Activated naive CD8-positive, alpha-beta T cell (primary cell): Measurements from ENCODE around the gene L3MBTL2.
A peak's percentile ranks its signal among the peaks of the same experiment; 100 is the strongest.

Source experiments
- H3K27ac Mint-ChIP-seq: one replicate; pipeline ENCODE4 v1.8.0; 2021; ENCODE audit warnings: mixed read lengths
- H3K27me3 Mint-ChIP-seq: one replicate; pipeline ENCODE4 v1.8.0; 2021; ENCODE audit warnings: mixed read lengths
- H3K36me3 Mint-ChIP-seq: one replicate; pipeline ENCODE4 v1.8.0; 2021; ENCODE audit warnings: mixed read lengths
- H3K4me1 Mint-ChIP-seq: one replicate; pipeline ENCODE4 v1.8.0; 2021; ENCODE audit warnings: low read depth, mixed read lengths
- H3K4me3 Mint-ChIP-seq: one replicate; pipeline ENCODE4 v1.8.0; 2021; ENCODE audit warnings: mild to moderate bottlenecking, mixed read lengths
- H3K9me3 Mint-ChIP-seq: one replicate; pipeline ENCODE4 v1.8.0; 2021; ENCODE audit warnings: low read depth, mixed read lengths

Gene L3MBTL2

DNA sequence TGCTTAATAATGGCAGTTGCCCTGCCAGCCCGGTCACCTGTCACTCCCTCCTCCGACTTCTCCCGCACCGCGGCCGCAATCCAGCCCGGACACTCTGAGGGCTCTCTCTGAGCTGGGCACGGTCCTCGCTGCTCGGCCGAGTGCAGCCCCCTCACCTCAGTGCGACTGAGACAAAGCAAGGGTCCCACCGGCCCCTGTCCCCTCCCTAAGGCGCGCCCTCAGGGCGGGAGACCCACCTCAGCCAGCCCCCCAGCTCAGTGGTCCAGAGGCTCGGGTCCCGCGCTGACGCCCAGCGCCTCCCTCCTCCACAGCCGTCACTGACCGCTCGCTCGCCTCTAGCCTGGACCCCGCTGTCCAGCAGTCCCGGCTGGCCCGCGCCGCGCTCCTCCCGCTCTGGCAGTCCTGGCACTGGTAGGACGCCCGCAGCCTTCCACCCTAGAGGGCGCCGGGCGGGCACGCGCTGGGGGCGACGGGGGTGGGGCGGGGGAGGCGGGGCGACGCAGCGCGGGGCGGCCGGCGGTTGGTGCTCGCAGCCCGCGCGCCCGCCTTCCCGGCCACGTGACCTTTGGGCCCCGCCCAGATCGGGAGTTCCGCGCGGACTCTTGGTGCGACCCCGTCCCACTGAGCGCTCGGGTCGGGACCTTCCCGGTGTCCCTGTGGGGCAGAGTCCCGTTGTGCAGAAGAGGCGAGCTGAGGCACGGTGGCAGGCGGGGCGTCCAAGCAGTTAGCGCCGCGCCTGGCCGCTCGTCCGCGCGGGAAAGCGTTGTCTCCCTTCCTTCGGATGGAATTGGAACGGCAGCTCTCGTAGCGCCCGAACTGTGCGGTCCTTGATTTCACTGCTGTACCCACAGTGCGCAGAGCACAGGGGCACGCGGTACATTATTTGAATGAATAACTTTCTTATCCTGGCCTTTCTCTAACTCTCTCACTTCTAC, 7.8 kb upstream of the L3MBTL2 start:
- no peaks in the 10 kb centered on the region for H3K9me3 Mint-ChIP-seq
- peaks cover 7% of the 10 kb centered on the region for H3K4me1 Mint-ChIP-seq
- no peaks in the 10 kb centered on the region for H3K27me3 Mint-ChIP-seq
- H3K27ac Mint-ChIP-seq = peak overlapping the region; percentile 35
- H3K4me3 Mint-ChIP-seq = peak overlapping the region; percentile 89
- H3K36me3 Mint-ChIP-seq = no peaks in the 10 kb centered on the region

GRCh38 chr22:41198027-41198580, 7.0 kb upstream of the L3MBTL2 start:
- Mint-ChIP-seq H3K4me1 (peaks cover 7% of the 10 kb centered on the region), H3K27me3 (no peaks in the 10 kb centered on the region), H3K27ac (peak overlapping the region; percentile 35)

GRCh38 chr22:41201141-41201540, 4.0 kb upstream of the L3MBTL2 start:
- no peak overlapping the region for H3K27ac Mint-ChIP-seq
- H3K27me3 Mint-ChIP-seq = peaks cover 3% of the 10 kb centered on the region
- no peak overlapping the region for H3K4me3 Mint-ChIP-seq
- no peaks in the 10 kb centered on the region for H3K36me3 Mint-ChIP-seq
- peaks cover 20% of the 10 kb centered on the region for H3K4me1 Mint-ChIP-seq
- no peaks in the 10 kb centered on the region for H3K9me3 Mint-ChIP-seq

More at GRCh38 chr22:41198027-41198580, 7.0 kb upstream of the L3MBTL2 start:
- H3K36me3 Mint-ChIP-seq = no peaks in the 10 kb centered on the region
- H3K9me3 Mint-ChIP-seq = no peaks in the 10 kb centered on the region
- H3K4me3 Mint-ChIP-seq = peak overlapping the region; percentile 89

DNA sequence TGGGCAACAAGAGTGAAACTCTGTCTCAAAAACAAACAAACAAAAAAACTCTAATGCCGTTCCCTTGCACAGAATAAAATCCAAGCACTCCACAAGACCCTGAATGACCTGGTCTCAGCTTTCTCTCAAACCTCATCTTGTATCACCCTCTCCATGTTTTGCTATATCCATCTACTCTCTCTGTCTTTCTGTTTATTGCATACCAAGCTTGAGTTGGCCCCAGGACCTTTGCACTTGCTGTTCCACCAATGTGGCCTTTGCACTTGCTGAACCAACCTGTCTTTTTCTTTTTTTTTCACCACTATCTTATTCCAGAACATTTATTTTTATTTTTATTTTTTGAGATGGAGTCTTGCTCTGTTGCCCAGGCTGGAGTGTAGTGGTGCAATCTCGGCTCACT, 2.0 kb upstream of the L3MBTL2 start:
- no peaks in the 10 kb centered on the region for H3K9me3 Mint-ChIP-seq
- no peak overlapping the region for H3K27ac Mint-ChIP-seq
- H3K27me3 Mint-ChIP-seq = peaks cover 3% of the 10 kb centered on the region
- H3K4me1 Mint-ChIP-seq = peaks cover 29% of the 10 kb centered on the region
- H3K36me3 Mint-ChIP-seq = no peaks in the 10 kb centered on the region
- no peak overlapping the region for H3K4me3 Mint-ChIP-seq

GRCh38 chr22:41204066-41204465, 1.0 kb upstream of the L3MBTL2 start:
- Mint-ChIP-seq H3K4me3 (peak overlapping the region; percentile 32), H3K9me3 (no peaks in the 10 kb centered on the region), H3K27ac (no peak overlapping the region)

GRCh38 chr22:41206719-41207118, 1.6 kb downstream of the L3MBTL2 start:
- Mint-ChIP-seq H3K4me1 (peaks cover 29% of the 10 kb centered on the region), H3K9me3 (no peaks in the 10 kb centered on the region), H3K27ac (no peak overlapping the region), H3K27me3 (peaks cover 3% of the 10 kb centered on the region), H3K36me3 (peaks cover 5% of the 10 kb centered on the region), H3K4me3 (peak overlapping the region; percentile 76)

More at GRCh38 chr22:41204066-41204465, 1.0 kb upstream of the L3MBTL2 start:
- H3K36me3 Mint-ChIP-seq = no peaks in the 10 kb centered on the region
- peaks cover 29% of the 10 kb centered on the region for H3K4me1 Mint-ChIP-seq
- peaks cover 3% of the 10 kb centered on the region for H3K27me3 Mint-ChIP-seq

- Mint-ChIP-seq H3K27me3 (no peaks in the 10 kb centered on the region), H3K27ac (no peak overlapping the region), H3K36me3 (peaks cover 13% of the 10 kb centered on the region), H3K4me3 (no peak overlapping the region), H3K4me1 (peaks cover 19% of the 10 kb centered on the region), H3K9me3 (no peaks in the 10 kb centered on the region)
Observed at GRCh38 chr22:41215409-41215808, 10.3 kb downstream of the L3MBTL2 start.

- peaks cover 11% of the 10 kb centered on the region for H3K36me3 Mint-ChIP-seq
- H3K4me1 Mint-ChIP-seq = peaks cover 19% of the 10 kb centered on the region
- H3K27me3 Mint-ChIP-seq = no peaks in the 10 kb centered on the region
- no peaks in the 10 kb centered on the region for H3K9me3 Mint-ChIP-seq
- H3K4me3 Mint-ChIP-seq = no peak overlapping the region
- H3K27ac Mint-ChIP-seq = no peak overlapping the region
Observed at GRCh38 chr22:41215926-41216325, 10.8 kb downstream of the L3MBTL2 start.

- H3K27ac Mint-ChIP-seq = no peak overlapping the region
- no peaks in the 10 kb centered on the region for H3K27me3 Mint-ChIP-seq
- no peaks in the 10 kb centered on the region for H3K9me3 Mint-ChIP-seq
- no peak overlapping the region for H3K4me3 Mint-ChIP-seq
- peaks cover 19% of the 10 kb centered on the region for H3K4me1 Mint-ChIP-seq
- peaks cover 11% of the 10 kb centered on the region for H3K36me3 Mint-ChIP-seq
Observed at GRCh38 chr22:41216984-41217383, 11.9 kb downstream of the L3MBTL2 start.

GRCh38 chr22:41217553-41218157, 12.5 kb downstream of the L3MBTL2 start:
- Mint-ChIP-seq H3K27ac (peak overlapping the region; percentile 64), H3K27me3 (no peaks in the 10 kb centered on the region), H3K4me3 (peak overlapping the region; percentile 44)

DNA sequence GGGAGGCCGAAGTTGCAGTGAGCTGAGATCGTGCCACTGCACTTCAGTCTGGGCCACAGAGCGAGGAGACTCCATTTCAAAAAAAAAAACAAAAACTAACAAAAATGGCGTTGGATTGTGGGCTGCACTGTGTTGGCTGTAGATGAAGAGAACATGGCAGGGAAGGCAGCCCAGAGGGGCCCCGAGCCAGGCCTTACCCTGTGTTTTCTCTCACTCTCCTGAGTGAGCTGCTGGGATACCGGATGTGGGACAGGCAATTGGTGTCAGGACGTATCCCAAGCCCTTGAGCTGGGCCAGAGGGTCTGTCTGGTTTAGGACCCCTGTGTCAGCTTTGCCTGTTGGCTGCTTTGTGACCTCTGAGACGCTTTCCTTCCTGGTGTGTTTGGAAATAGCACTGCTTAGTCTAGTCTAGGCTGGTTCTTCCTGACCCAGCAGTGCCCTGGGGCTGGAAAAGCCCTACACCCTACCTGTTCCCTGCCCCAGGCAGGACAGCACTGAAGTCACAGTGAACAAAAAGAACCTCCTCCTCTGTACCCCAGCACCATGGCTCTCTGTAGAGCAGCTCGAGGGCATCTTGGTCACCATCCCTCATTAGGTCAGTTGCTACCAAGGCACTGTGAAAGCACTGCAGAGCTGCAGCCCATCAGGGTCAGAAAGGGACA, 17.9 kb downstream of the L3MBTL2 start:
- Mint-ChIP-seq H3K27me3 (no peaks in the 10 kb centered on the region), H3K27ac (no peak overlapping the region), H3K9me3 (no peaks in the 10 kb centered on the region), H3K36me3 (peaks cover 4% of the 10 kb centered on the region), H3K4me3 (no peak overlapping the region), H3K4me1 (peaks cover 1% of the 10 kb centered on the region)

More at GRCh38 chr22:41217553-41218157, 12.5 kb downstream of the L3MBTL2 start:
- Mint-ChIP-seq H3K36me3 (peaks cover 11% of the 10 kb centered on the region), H3K4me1 (peaks cover 19% of the 10 kb centered on the region), H3K9me3 (no peaks in the 10 kb centered on the region)

GRCh38 chr22:41223535-41223934, 18.4 kb downstream of the L3MBTL2 start:
- Mint-ChIP-seq H3K27ac (no peak overlapping the region), H3K9me3 (no peaks in the 10 kb centered on the region), H3K27me3 (no peaks in the 10 kb centered on the region), H3K36me3 (peaks cover 4% of the 10 kb centered on the region), H3K4me3 (no peak overlapping the region), H3K4me1 (no peaks in the 10 kb centered on the region)

DNA sequence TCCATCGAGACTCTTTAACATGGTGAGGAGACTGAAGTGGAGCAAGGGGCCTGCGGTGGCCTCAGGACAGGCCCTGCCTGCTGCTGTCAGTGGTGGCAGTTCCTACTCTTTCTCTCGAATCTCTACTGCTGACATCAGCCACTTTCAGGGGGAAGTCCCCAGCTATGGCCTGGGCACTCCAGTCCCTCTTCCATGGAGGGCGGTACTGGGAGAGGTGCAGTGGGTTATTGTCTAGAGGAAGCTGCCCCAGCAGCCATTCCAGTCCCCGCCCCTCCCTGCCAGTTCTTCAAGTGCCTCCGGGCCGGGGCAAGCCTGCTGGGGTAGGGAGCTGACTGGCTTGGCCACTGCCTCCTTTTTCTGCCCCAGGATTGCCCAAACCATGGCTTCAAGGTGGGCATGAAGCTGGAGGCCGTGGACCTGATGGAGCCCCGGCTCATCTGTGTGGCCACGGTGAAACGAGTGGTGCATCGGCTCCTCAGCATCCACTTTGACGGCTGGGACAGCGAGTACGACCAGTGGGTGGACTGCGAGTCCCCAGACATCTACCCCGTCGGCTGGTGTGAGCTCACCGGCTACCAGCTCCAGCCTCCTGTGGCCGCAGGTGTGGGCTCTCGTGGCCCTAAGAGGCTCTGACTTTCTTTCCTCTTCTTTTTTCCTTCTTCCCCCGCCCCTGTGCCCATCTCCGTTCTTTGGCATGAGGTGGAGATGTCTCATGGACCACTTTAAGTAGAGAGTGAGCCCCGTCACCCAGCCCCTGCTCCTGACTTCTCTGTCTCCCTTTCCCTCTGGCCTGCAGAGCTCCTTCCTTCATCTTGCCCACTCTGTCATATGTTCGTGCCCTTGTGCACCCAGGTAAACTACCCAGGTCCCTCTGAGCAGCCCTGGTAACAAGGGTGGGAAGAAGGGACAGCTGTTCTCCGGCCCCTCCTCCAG, 21.9 kb downstream of the L3MBTL2 start:
- Mint-ChIP-seq H3K9me3 (no peaks in the 10 kb centered on the region), H3K27ac (no peak overlapping the region), H3K36me3 (peaks cover 2% of the 10 kb centered on the region), H3K4me3 (no peak overlapping the region), H3K4me1 (no peaks in the 10 kb centered on the region), H3K27me3 (no peaks in the 10 kb centered on the region)

- Mint-ChIP-seq H3K27ac (no peak overlapping the region), H3K4me1 (no peaks in the 10 kb centered on the region), H3K36me3 (no peaks in the 10 kb centered on the region), H3K9me3 (no peaks in the 10 kb centered on the region), H3K27me3 (no peaks in the 10 kb centered on the region), H3K4me3 (no peak overlapping the region)
Observed at GRCh38 chr22:41229215-41229614, 24.1 kb downstream of the L3MBTL2 start.
